K562 (cell line): Measurements from ENCODE around the gene MT2A.
"Not testable (repeated sequence)": the region's sequence is repeated elsewhere in the genome, so short reads cannot be mapped to it uniquely, and the experiment has no call there.

Experiments
- BRD4 ChIP-seq: fragments of 200-600 bp; sonication (generic); IDR thresholded peaks from 2 replicates; pipeline ENCODE4 v1.6.1; 2017; ENCODE audit warnings: inconsistent platforms
- CUX1 ChIP-seq: fragments of 200-800 bp; sonication (Bioruptor generic); IDR thresholded peaks from 2 replicates; pipeline ENCODE4 v1.6.1; 2016; ENCODE audit warnings: missing genetic modification characterization, missing compliant biosample characterization
- ESRRB ChIP-seq: fragments of 250-450 bp; sonication (Bioruptor Pico); IDR thresholded peaks from 2 replicates; pipeline ENCODE4 v1.5.0; 2020; ENCODE audit warnings: mild to moderate bottlenecking, moderate library complexity, borderline replicate concordance
- HDAC1 ChIP-seq, 2 experiments: fragments of 450-650 bp; IDR thresholded peaks; 2 replicates each; pipeline ENCODE4 v1.6.1; 2016 to 2017; ENCODE audit warnings: inconsistent platforms in 1 of 2, mild to moderate bottlenecking in 1 of 2, moderate library complexity in 1 of 2
- NFYB ChIP-seq: IDR thresholded peaks from 2 replicates; pipeline ENCODE4 v1.6.1; 2011; ENCODE audit warnings: mild to moderate bottlenecking, moderate library complexity; ENCODE audit not compliant: insufficient read length; ENCODE audit errors: extremely low read depth
- PCBP1 ChIP-seq: fragments of 200-400 bp; formaldehyde crosslinking; IDR thresholded peaks from 2 replicates; pipeline ENCODE4 v1.6.1; 2018; ENCODE audit warnings: mild to moderate bottlenecking, low read depth, low read length; ENCODE audit not compliant: poor library complexity, severe bottlenecking
- POLR2AphosphoS5 ChIP-seq: IDR thresholded peaks from 2 replicates; pipeline ENCODE4 v1.6.1; 2011; ENCODE audit warnings: mild to moderate bottlenecking, low read depth, low read length, moderate library complexity; ENCODE audit not compliant: control insufficient read depth, insufficient read depth
- TCF7L2 ChIP-seq: fragments of 150-350 bp; IDR thresholded peaks from 2 replicates; pipeline ENCODE4 v1.6.1; 2016; ENCODE audit warnings: low read depth, mild to moderate bottlenecking, low read length, moderate library complexity
- ZBTB5 ChIP-seq: fragments of 450-650 bp; IDR thresholded peaks from 2 replicates; pipeline ENCODE4 v1.6.1; 2017; ENCODE audit warnings: antibody characterized with exemption
- ZNF324 ChIP-seq: fragments of 250-450 bp; sonication (Bioruptor Pico); IDR thresholded peaks from 2 replicates; pipeline ENCODE4 v1.4.0; 2020; ENCODE audit warnings: mild to moderate bottlenecking
- ZNF398 ChIP-seq: fragments of 250-450 bp; sonication (Bioruptor Pico); IDR thresholded peaks from 2 replicates; pipeline ENCODE4 v1.8.0; 2021; ENCODE audit warnings: moderate library complexity, mild to moderate bottlenecking, inconsistent platforms
- ZSCAN29 ChIP-seq: fragments of 450-650 bp; IDR thresholded peaks from 2 replicates; pipeline ENCODE4 v1.6.1; 2017
- TF ChIP-seq, protein P1 (sequence below): fragments of 450-650 bp; IDR thresholded peaks from one replicate; pipeline ENCODE4 v1.6.1; 2018; ENCODE audit warnings: mild to moderate bottlenecking, moderate library complexity; ENCODE audit not compliant: partially characterized antibody
- TF ChIP-seq, protein P2 (sequence below), 3 experiments: IDR thresholded peaks in 2 of 3; conservative IDR thresholded peaks in 1 of 3; 2 replicates each; pipeline ENCODE4 v1.5.1; 2011 to 2012; ENCODE audit warnings: low read length in 3 of 3, mild to moderate bottlenecking in 3 of 3, control low read depth in 2 of 3, improper control_type of control experiment in 1 of 3, inconsistent platforms in 1 of 3, low read depth in 1 of 3, mixed read lengths in 1 of 3, moderate library complexity in 1 of 3; ENCODE audit not compliant: insufficient read depth in 2 of 3

DNA sequence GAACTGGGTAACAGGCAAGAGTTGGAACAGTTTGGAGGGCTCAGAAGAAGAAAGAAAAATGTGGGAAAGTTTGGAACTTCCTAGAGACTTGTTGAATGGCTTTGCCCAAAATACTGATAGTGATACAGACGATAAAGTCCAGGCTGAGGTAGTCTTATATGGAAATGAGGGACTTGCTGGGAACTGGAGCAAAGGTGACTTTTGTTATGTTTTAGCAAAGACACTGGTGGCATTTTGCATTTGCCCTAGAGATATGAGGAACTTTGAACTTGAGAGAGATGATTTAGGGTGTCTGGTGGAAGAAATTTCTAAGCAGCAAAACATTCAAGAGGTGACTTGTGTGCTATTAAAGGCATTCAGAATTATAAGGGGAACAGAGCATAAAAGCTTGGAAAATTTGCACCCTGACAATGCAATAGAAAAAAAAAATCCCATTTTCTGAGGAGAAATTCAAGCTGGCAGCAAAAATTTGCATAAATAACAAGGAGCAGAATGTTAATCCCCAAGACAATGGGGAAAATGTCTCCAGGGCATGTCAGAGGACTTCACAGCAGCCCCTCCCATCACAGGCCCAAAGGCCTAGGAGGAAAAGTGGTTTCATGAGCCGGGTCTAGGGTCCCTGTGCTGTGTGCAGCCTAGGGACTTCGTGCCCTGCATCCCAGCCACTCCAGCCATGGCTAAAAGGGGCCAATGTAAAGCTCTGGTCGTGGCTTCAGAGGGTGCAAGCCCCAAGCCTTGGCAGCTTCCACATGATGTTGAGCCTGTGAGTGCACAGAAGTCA lies 13.5 kb downstream of the MT2A start:
- TF ChIP-seq, protein P1, sequence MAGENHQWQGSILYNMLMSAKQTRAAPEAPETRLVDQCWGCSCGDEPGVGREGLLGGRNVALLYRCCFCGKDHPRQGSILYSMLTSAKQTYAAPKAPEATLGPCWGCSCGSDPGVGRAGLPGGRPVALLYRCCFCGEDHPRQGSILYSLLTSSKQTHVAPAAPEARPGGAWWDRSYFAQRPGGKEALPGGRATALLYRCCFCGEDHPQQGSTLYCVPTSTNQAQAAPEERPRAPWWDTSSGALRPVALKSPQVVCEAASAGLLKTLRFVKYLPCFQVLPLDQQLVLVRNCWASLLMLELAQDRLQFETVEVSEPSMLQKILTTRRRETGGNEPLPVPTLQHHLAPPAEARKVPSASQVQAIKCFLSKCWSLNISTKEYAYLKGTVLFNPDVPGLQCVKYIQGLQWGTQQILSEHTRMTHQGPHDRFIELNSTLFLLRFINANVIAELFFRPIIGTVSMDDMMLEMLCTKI, result not testable (repeated sequence)
- TF ChIP-seq POLR2AphosphoS5; ZNF324 (CRISPR knock-in tag); ZSCAN29; ZNF398; CUX1 (CRISPR knock-in tag); HDAC1 (IDR thresholded peaks at IDR 0.05); TCF7L2; PCBP1; NFYB; BRD4; ESRRB (CRISPR knock-in tag); ZBTB5: not testable (repeated sequence)
- TF ChIP-seq, protein P2, sequence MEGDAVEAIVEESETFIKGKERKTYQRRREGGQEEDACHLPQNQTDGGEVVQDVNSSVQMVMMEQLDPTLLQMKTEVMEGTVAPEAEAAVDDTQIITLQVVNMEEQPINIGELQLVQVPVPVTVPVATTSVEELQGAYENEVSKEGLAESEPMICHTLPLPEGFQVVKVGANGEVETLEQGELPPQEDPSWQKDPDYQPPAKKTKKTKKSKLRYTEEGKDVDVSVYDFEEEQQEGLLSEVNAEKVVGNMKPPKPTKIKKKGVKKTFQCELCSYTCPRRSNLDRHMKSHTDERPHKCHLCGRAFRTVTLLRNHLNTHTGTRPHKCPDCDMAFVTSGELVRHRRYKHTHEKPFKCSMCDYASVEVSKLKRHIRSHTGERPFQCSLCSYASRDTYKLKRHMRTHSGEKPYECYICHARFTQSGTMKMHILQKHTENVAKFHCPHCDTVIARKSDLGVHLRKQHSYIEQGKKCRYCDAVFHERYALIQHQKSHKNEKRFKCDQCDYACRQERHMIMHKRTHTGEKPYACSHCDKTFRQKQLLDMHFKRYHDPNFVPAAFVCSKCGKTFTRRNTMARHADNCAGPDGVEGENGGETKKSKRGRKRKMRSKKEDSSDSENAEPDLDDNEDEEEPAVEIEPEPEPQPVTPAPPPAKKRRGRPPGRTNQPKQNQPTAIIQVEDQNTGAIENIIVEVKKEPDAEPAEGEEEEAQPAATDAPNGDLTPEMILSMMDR (IDR thresholded peaks at IDR 0.05 in 2 of 3, conservative IDR thresholded peaks at IDR 0.05 in 1 of 3; ENCODE audit: insufficient read depth in 2 of 3, low read depth in 1 of 3, low read length in 3 of 3), result not testable (repeated sequence)
